NOMO-1 treated with dmso at 0.1 percent for 144 hours (cell line): Measurements from ENCODE around the gene TRIP13.

Source experiments
- DNase-seq: peaks from one replicate; lab custom pipeline; 2025; ENCODE audit not compliant: unreplicated experiment; lab: John Stamatoyannopoulos, UW

Gene TRIP13

DNA sequence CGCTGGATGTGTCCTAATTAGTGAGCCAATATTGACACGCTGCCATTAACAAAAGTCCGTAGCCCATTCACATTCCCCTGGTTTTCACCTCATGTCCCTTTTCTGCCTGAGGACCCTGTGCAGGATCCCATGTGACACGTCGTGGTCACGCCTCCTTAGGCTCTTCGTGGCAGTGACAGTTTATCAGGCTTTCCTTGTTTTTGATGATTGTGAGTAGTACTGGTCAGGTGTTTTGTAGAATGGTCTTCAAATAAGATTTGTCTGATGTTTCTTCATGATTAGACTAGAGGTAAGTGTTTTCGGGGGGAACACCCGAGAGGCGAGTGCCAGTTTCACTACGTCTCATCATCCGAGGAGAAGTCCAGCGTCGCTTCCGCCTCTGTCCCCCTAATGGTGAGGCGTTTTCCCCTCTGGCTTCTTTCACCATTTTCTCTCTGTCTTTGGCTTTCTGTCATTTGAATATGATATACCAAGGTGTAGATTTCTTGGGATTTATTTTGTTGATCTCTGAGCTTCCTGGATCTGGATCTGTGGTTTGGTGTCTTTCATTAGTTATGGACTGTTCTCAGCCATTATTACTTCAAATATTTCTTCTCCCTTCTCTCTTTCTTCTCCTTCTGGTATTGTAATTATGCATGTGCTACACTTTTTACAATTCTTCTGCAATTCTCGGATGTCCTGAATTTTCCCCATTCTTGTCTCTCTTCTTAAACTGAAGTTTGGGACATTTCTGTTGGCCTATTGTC lies 57.3 kb downstream of the TRIP13 start:
- DNase-seq: no peak

GRCh38 chr5:951940-952596 lies 59.4 kb downstream of the TRIP13 start:
- no peak for DNase-seq

- no peak for DNase-seq
These were observed 60.0 kb downstream of the TRIP13 start for GRCh38 chr5:952597-953271.

DNA sequence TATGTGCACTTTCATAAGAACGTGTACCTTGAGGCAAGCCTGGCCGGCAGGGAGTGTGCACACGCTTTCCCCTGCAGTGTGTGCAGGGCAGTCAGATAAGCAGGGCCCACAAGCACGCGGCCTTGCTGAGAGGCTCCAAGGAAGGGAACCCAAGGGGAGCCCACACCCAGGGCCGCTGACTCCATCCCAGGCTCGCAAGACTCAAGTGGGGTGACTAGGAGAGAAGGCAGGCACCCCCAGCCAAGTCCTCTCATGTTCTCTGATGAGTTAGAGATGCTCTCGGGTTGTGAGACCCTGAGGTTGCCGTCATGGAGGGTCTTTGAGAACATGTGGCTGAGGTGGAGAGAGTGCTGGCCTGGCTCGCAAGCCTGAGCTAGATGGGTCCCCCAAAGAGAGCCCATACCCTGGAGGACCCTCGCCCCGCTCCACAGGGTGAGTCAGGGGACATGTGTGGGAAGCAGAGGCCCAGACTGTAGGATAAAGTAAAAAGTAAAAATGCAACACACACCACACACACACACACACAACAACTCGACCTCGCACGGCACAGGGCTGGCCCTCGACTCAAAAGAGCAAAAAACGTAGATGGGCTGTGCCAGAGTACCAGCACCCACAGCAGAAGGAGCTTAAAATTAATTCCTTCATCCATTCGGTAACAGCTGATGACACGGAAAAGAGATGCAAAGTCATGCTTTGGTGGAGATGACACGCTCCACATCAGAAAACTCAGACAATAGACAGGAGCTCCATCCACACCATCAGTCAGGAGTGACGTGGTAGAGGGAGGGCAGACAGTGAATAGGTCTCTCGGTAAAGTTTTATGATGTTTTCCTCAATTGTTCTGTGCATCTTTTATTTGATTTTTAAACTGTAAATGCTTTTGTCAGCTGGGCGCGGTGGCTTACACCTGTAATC lies 61.1 kb downstream of the TRIP13 start:
- DNase-seq: no peak

DNA sequence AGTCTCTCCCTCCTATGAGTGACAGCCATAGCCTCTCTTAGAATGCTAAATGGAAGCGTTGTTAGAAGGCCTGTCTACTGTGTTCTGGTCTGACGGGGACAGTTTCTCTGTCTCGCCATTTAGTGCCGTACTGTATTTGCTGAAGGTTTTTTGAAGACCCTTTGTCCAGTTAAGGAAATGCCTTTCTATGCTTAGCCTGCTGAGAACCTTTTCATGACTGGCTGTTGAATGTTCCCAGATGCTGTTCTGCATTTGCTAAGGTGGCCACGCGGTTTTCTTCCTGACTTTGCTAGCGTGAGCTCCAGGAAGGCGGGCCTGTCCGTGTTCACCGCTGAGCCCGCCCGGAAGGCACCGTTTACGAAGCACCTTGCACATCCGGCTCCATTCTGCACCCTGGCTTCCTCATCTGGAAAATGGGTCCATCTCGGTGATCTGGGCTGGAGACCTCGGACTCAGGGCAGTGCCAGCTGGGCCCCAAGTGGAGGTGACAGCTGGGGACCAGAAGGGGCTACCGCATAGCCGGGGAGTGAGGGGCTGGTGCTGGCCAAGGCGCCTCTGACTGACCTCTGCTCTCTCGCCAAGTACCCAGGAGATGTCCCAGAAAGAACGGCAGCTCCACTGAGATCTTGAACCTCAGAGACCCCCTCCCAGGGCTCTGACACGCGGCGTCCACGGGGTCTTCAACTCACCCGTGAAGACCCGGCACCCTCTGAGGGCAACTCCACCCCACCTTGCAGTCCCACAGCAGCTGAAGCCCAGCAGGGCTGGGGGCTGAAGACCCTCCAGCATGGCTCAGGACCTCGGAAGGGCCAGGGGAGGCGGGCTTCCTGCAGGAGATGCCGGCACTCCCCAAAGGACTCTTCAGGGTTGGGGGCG lies 63.4 kb downstream of the TRIP13 start:
- no peak for DNase-seq

DNA sequence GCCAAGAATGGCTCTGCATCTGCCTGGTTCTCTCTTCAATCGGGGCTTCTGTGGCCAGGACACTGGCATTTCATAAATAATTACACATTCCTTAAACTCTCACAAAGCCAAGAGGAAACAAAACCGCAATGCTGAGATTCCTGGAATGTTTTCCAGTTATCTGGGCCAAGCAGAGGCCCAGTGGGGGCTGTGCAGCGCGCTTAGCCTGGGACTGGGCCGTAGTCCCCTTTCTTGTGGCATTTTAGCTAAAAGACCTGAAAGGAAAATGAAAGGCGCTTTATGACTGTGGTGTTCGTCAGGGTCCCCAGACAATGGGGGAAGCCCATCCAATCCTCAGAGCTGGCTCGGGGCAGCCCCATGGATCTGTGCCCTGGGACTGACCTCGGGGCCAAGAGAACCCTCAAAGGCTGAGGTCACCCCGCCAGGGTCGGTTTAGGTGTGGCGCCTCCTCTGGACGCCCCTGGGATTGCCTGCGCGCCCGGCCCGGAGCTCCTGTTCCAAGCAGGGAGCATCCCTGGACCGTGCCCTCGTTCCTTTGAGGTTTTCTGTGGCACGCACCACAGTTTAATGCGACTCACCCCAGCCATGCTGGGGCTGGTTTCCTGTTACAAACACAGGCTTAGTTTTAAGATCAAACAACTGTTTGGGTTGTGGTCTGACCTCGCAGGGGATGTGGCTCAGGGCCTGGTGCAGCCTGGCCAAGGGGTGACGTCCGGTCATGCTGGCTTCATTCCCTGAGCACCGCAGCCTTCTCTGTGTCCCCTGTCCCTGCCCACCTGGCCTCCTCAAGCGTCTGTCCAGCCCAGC lies 64.5 kb downstream of the TRIP13 start:
- DNase-seq: no peak

DNA sequence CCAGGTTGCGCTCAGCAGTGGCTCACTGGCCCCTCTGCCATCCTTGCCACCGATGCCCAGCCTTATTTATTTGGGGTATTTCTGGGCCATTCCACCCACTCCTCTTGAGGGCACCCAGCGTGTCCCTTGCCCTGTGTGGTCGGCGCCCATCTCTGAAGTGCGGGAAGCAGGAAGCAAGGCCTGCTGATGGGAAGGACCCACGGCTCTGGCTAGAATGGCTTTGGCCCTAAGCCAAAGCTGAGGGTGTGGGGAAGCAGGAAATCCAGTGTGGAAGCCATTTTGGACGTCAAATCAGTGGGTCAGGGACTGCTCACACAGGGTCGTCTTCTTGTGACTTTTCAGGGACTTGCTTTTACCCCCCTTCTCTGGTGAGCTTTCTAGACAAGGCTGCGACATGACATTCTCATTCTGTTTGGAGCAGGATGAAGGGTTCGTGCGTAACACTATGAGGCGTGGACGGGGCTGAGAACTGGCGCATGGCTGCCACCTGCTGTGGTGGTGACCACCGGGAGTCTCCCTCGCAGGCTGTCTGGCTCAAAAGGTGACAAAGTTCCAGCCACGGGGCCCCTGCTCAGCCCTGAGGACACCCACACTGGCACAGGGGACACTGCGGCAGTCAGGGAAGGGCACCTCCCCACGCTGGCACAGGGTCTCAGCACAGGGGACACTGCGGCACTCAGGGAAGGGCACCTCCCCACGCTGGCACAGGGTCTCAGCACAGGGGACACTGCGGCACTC lies 65.2 kb downstream of the TRIP13 start:
- DNase-seq: no peak

DNA sequence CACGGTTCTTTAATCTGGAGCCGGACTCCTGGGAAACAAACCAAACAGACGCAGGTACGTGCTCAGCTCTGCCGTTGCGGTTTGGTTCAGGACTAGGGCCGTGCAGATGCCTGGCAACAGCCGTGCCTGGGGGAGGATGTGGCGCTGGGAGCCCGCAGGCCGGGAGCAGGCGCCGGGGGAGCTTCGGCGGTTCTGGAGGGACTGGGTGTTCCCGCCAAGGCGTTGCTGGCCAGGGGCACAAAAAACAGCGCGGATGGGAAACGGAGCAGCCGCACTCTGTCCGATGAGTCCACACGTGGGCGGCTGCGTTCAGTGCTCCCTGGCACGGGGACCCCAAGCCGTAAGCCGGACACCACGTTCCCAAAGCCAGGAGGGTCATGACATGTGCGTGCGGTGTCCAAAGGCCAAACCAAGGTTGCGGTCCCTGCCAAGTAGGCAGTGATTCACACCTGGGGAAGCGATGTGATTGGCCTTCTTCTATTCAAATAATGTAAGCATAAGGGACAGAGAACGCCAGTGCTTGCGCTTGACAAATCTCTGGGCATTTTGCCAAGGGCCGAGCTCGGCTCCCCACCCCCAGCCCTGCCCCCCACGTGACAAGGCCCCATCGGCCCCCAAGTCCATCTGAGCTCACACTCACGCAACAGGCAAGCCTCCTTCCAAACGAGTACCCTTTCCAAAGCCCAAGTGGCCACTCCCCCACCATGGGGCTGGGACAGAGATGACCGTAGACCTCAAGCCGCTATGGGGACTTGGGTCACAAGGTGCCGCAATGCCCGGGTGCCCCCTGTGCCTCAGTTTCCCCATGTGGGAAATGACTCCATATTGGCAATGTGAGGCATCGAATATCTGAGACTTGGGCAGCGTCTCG lies 66.3 kb downstream of the TRIP13 start:
- no peak for DNase-seq

DNA sequence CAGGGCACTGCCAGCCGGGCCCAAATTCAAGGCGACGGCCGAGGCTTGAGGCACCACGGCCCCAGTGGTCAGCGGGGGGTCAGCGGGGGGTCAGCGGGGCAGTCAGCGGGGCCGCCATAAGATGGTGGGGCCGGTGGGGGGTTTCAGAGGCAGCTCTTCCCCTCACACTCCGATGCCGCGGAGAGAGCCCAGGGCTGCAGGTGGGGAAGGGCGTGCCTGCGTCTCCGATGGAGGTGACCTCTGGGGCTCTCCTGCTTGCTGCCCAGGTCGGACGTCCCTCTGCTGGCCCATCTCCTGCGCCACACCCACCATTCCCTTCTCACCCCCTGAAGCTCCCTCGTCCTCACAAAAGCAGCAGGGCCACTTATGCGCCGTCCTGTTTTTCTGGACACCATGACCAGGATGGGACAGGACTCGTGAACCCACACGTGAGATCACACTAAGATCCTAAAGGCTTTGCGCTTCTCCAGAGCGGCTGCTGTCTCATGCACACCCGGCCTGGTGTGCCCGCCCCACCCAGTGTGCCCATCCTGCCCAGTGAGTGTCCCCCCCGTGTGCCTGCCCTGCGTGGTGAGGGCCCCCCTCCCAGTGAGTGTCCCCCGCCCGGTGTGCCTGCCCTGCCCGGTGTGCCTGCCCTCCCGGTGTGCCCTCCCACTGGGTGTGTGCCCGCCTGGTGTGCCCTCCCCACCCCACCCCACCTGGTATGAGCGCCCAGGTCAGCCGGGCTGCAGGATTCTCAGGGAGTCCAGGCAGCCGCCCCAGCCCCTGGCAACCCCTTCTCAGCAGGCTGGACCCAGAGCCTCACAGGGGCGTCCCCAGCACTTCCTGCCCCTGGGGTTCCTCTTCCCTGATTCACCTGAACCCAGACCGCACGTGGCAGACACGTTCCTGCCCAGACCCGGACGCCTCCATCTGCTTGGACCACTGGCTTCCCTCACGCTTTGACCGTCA lies 67.2 kb downstream of the TRIP13 start:
- no peak for DNase-seq

- no peak for DNase-seq
These were observed 67.9 kb downstream of the TRIP13 start for GRCh38 chr5:960551-960950.

- DNase-seq: no peak
These were observed 68.5 kb downstream of the TRIP13 start for GRCh38 chr5:961002-961710.

DNA sequence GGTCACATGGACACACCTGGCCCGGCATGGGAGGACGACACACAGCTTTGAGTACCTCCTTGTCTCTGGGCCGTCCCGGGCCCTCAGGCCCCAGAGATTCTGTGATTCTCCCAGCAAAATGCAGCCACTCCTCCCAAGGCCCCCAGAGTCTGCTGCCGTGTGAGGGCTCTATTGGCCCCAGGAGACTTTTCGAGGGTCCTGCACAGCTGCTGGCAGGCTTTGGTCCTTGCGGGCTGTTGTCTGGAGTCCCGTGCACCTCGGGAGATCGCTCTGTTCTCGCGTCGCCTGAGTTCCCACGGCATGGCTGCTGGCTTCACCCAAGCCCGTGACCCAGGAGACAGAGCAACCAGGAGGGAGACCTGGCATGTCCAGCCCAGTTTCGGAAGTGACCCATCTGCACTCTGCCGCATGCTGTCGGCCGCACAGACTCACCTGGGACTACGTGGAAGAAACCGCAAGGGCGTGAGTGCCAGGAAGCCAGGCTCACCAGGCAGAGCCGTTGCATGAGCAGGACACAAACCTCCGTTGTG lies 69.1 kb downstream of the TRIP13 start:
- no peak for DNase-seq

- DNase-seq: no peak
These were observed 69.7 kb downstream of the TRIP13 start for GRCh38 chr5:962386-962785.

DNA sequence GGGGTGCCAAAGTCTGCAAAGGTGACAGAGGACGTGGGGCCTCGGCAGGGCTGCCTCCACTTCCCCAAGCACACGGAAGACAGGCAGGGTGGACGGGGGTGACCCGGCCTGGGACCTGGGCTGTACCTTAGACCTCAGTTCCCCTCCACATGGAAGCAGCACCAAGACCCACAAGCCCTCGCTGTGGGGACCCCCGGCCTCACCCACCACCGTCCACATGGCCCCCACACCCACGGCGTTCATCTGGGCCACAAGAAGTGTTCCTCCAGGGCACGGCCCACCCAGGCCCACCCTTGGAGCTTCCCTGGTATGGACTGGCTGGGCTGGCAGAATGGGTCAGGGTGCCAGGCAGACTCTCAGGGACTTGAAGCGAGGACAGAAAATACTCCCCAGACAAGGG lies 70.1 kb downstream of the TRIP13 start:
- no peak for DNase-seq

GRCh38 chr5:963310-963672 lies 70.6 kb downstream of the TRIP13 start:
- no peak for DNase-seq
